T-cell (primary cell): ENCODE measurements around the gene SNAI3. TPM values are rescaled to one million over a fixed set of nuclear protein-coding genes. Genes with fewer than 3 reads are reported as not detected.

Source experiments
- ATAC-seq, 4 experiments: fragments of 200-7000 bp in 3 of 4; fragments of 150-1000 bp in 1 of 4; cut with Tn5 transposase; replicated peaks in 1 of 4; 1 replicate in 3 of 4; 2 replicates in 1 of 4; pipeline ENCODE4 v1.10.0; 2021; ENCODE audit warnings: moderate library complexity in 3 of 4, mild to moderate bottlenecking in 2 of 4, moderate number of reproducible peaks in 1 of 4
- CTCF ChIA-PET, 2 donors: fragments of 300-600 bp; sonication (Branson Sonifier 250); formaldehyde crosslinking; loops; one replicate each; lab custom pipeline; 2022; ENCODE audit warnings: antibody characterized with exemption in 2 of 2; lab: Charles Lee
- POLR2A ChIA-PET, 2 donors: fragments of 300-600 bp; sonication (Branson Sonifier 250); formaldehyde crosslinking; loops; one replicate each; lab custom pipeline; 2022; ENCODE audit warnings: antibody characterized with exemption in 2 of 2; lab: Charles Lee
- DNase-seq, 35 experiments: peaks; one replicate each; pipeline versions ENCODE4 v3.0.0 to v3.0.0-alpha.2; 2013 to 2023
- H3K27ac ChIP-seq: one replicate; pipeline ENCODE4 v1.5.1; 2013; ENCODE audit warnings: low read length
- H3K27me3 ChIP-seq, 2 experiments: replicated peaks in 1 of 2; 1 replicate in 1 of 2; 2 replicates in 1 of 2; pipeline versions ENCODE4 v1.6.1 to v1.7.0; 2013; ENCODE audit warnings: low read length in 1 of 2, mixed read lengths in 1 of 2; ENCODE audit not compliant: control insufficient read depth in 2 of 2, insufficient read depth in 2 of 2; ENCODE audit errors: extremely low read depth in 1 of 2
- H3K36me3 ChIP-seq, 2 donors: 1 replicate in 1 of 2; 2 replicates in 1 of 2; pipeline versions ENCODE4 v1.6.1 to v1.7.0; 2013; ENCODE audit warnings: low read length in 1 of 2; ENCODE audit not compliant: control insufficient read depth in 2 of 2, insufficient read depth in 1 of 2; ENCODE audit errors: extremely low read depth in 1 of 2
- H3K4me1 ChIP-seq, 2 experiments: 1 replicate in 1 of 2; 2 replicates in 1 of 2; pipeline versions ENCODE4 v1.6.1 to v1.7.0; 2013; ENCODE audit warnings: low read length in 2 of 2, mixed read lengths in 1 of 2; ENCODE audit not compliant: insufficient read depth in 2 of 2, control insufficient read depth in 1 of 2; ENCODE audit errors: extremely low read depth in 1 of 2
- H3K4me3 ChIP-seq, 2 donors: 1 replicate in 1 of 2; 2 replicates in 1 of 2; pipeline versions ENCODE4 v1.5.1 to v1.7.0; 2013; ENCODE audit warnings: mild to moderate bottlenecking in 2 of 2, low read length in 1 of 2, moderate library complexity in 1 of 2; ENCODE audit not compliant: control insufficient read depth in 1 of 2; ENCODE audit errors: extremely low read depth in 1 of 2
- H3K9me3 ChIP-seq: 2 replicates; pipeline ENCODE4 v1.7.0; 2013
- H3K27ac Mint-ChIP-seq, 2 donors: one replicate each; pipeline ENCODE4 v1.8.0; 2020 to 2021; ENCODE audit warnings: mild to moderate bottlenecking in 2 of 2, mixed read lengths in 2 of 2
- H3K27me3 Mint-ChIP-seq, 2 donors: one replicate each; pipeline ENCODE4 v1.8.0; 2021 to 2022; ENCODE audit warnings: mixed read lengths in 2 of 2
- H3K36me3 Mint-ChIP-seq: one replicate; pipeline ENCODE4 v1.8.0; 2021; ENCODE audit warnings: mixed read lengths
- H3K4me1 Mint-ChIP-seq, 3 donors: one replicate each; pipeline ENCODE4 v1.8.0; 2020 to 2022; ENCODE audit warnings: mixed read lengths in 3 of 3, mild to moderate bottlenecking in 1 of 3
- H3K4me3 Mint-ChIP-seq, 3 donors: one replicate each; pipeline ENCODE4 v1.8.0; 2020 to 2022; ENCODE audit warnings: mild to moderate bottlenecking in 3 of 3, mixed read lengths in 3 of 3, moderate library complexity in 3 of 3
- H3K9me3 Mint-ChIP-seq, 3 donors: one replicate each; pipeline ENCODE4 v1.8.0; 2020 to 2022; ENCODE audit warnings: mixed read lengths in 3 of 3
- WGBS: methylation state at CpG from one replicate; pipeline ENCODE4 v1.1.5; 2013; ENCODE audit warnings: missing lambda C conversion rate; ENCODE audit not compliant: insufficient coverage; 5-methylcytosine and 5-hydroxymethylcytosine counted together
- total RNA-seq, 35 experiments: library from RNA in 6 of 35; stranded (reverse) in 6 of 35; fragments of 120-200 nt in 1 of 35; gene quantifications; one replicate each; pipeline versions ENCODE4 v1.2.1 to v1.2.4 and lab custom pipeline; 2013 to 2026

SNAI3 gene
- total RNA-seq, 5 donors from 2014 or later (not counting 1 experiment from before 2014, with no cell fraction given) = 5.2 to 20.4 (median 17.2) TPM

- Histone ChIP-seq H3K4me3 (peak within 1 kb of the TSS; percentile 87 to 88), H3K9me3 (no peaks in the 10 kb centered on the region), H3K4me1 (peaks cover 19 to 68% of the 10 kb centered on the region in 2 experiments), H3K27me3 (no peaks in the 10 kb centered on the region), H3K36me3 (peaks cover 3 to 17% of the 10 kb centered on the region in 2 donors), H3K27ac (peak within 1 kb of the TSS; percentile 92)
- peaks cover 3% of the 10 kb centered on the region for H3K36me3 Mint-ChIP-seq
- H3K9me3 Mint-ChIP-seq = no peaks in the 10 kb centered on the region
- H3K4me3 Mint-ChIP-seq = peak within 1 kb of the TSS; percentile 90 to 99 (median 94)
- H3K4me1 Mint-ChIP-seq = peaks cover 48 to 58% (median 50%) of the 10 kb centered on the region in 3 donors
- no peaks in the 10 kb centered on the region for H3K27me3 Mint-ChIP-seq
- H3K27ac Mint-ChIP-seq = peak within 1 kb of the TSS; percentile 97
- ChIA-PET POLR2A (no interaction called here), CTCF (interaction anchor here in 1 of 2 donors (0.6 kb wide), 1 partner anchor 25 kb away, joined by 3 read pairs; no protein-coding TSS in a partner anchor)
- under 1% methylated on average over 86 of the region's 86 CpGs for WGBS
- peak; percentile 80 to 98 (median 89) for DNase-seq
- ATAC-seq = peak; percentile 61 to 75 (median 68)
These were observed 20.1 kb upstream of the SNAI3 start, which contains the start of the genes CTU2 and RNF166 for GRCh38 chr16:88706229-88706964. Gene CTU2, plus strand, starts transcription at chr16:88706503. Its CDS starts 28 bp downstream, at chr16:88706531. Gene RNF166, minus strand, starts transcription at chr16:88706408. Its CDS starts 83 bp downstream, at chr16:88706325.

GRCh38 chr16:88705801-88706228 lies 19.5 kb upstream of the SNAI3 start:
- no peaks in the 10 kb centered on the region for H3K27me3 ChIP-seq
- DNase-seq = peak in 2 of 35 experiments; percentile 33 to 35
- Mint-ChIP-seq H3K4me3 (peak overlapping the region; percentile 90 to 99 (median 94)), H3K9me3 (no peaks in the 10 kb centered on the region), H3K4me1 (peaks cover 51 to 58% (median 54%) of the 10 kb centered on the region in 3 donors), H3K27ac (peak overlapping the region; percentile 97), H3K36me3 (peaks cover 3% of the 10 kb centered on the region), H3K27me3 (no peaks in the 10 kb centered on the region)
- peak; percentile 1 to 6 (median 3) for ATAC-seq
- H3K4me1 ChIP-seq = peaks cover 19 to 73% of the 10 kb centered on the region in 2 experiments
- H3K27ac ChIP-seq = peak overlapping the region; percentile 92
- peaks cover 3 to 17% of the 10 kb centered on the region in 2 donors for H3K36me3 ChIP-seq
- WGBS = under 1% methylated on average over 57 of the region's 57 CpGs
- H3K4me3 ChIP-seq = peak overlapping the region; percentile 87 to 88
- no peaks in the 10 kb centered on the region for H3K9me3 ChIP-seq
- POLR2A ChIA-PET = no interaction called here
- CTCF ChIA-PET = interaction anchor here (0.6 to 1.8 kb wide), 2 partner anchors 25 to 86 kb away, joined by 3 to 7 read pairs; no protein-coding TSS in a partner anchor

- peaks cover 21 to 80% of the 10 kb centered on the region in 2 experiments for H3K4me1 ChIP-seq
- Mint-ChIP-seq H3K27me3 (no peaks in the 10 kb centered on the region), H3K9me3 (no peaks in the 10 kb centered on the region), H3K36me3 (peaks cover 3% of the 10 kb centered on the region), H3K27ac (peak overlapping the region; percentile 97), H3K4me1 (peaks cover 58 to 62% (median 60%) of the 10 kb centered on the region in 3 donors), H3K4me3 (peak overlapping the region; percentile 90 to 99 (median 94))
- H3K36me3 ChIP-seq = peaks cover 3 to 16% of the 10 kb centered on the region in 2 donors
- H3K27me3 ChIP-seq = no peaks in the 10 kb centered on the region
- ChIA-PET POLR2A (interaction anchor here in 1 of 2 donors (0.6 kb wide), 1 partner anchor 999 kb away, joined by 7 read pairs; no protein-coding TSS in a partner anchor), CTCF (interaction anchor here in 1 of 2 donors (0.9 to 1.8 kb wide), 2 partner anchors 85 to 134 kb away, joined by 4 to 7 read pairs; partner anchors contain the start of gene ZC3H18)
- H3K9me3 ChIP-seq = no peaks in the 10 kb centered on the region
- peak overlapping the region; percentile 92 for H3K27ac ChIP-seq
- H3K4me3 ChIP-seq = peak overlapping the region; percentile 87 to 88
- ATAC-seq (peak in 1 of 4 experiments; percentile 5), DNase-seq (peak in 30 of 35 experiments; percentile 29 to 68 (median 48))
- WGBS = 3% methylated on average over 8 of the region's 9 CpGs
These were observed 18.9 kb upstream of the SNAI3 start for GRCh38 chr16:88705076-88705684.

GRCh38 chr16:88703486-88704309 lies 17.4 kb upstream of the SNAI3 start:
- Histone ChIP-seq H3K36me3 (peaks cover 4 to 23% of the 10 kb centered on the region in 2 donors), H3K27me3 (no peaks in the 10 kb centered on the region), H3K27ac (peak overlapping the region; percentile 92), H3K4me1 (peaks cover 36 to 86% of the 10 kb centered on the region in 2 experiments), H3K9me3 (no peaks in the 10 kb centered on the region), H3K4me3 (peak overlapping the region; percentile 87 to 88)
- Mint-ChIP-seq H3K27ac (peak overlapping the region; percentile 97), H3K4me1 (peaks cover 65 to 69% (median 67%) of the 10 kb centered on the region in 3 donors), H3K4me3 (peak overlapping the region; percentile 90 to 99 (median 94)), H3K36me3 (peaks cover 8% of the 10 kb centered on the region), H3K9me3 (no peaks in the 10 kb centered on the region), H3K27me3 (no peaks in the 10 kb centered on the region)
- CTCF ChIA-PET = interaction anchor here in 1 of 2 donors (1.0 to 1.8 kb wide), 2 partner anchors 67 to 84 kb away, joined by 3 to 7 read pairs; no protein-coding TSS in a partner anchor
- peak; percentile 43 to 84 (median 68) for DNase-seq
- POLR2A ChIA-PET = interaction anchor here in 1 of 2 donors (0.7 kb wide), 1 partner anchor 20 kb away, joined by 3 read pairs; no protein-coding TSS in a partner anchor
- WGBS = under 1% methylated on average over 22 of the region's 26 CpGs
- peak; percentile 24 to 32 (median 29) for ATAC-seq

- peak in 3 of 35 experiments; percentile 16 to 33 (median 31) for DNase-seq
- H3K4me3 ChIP-seq = peak overlapping the region; percentile 87 to 88
These were observed 16.3 kb upstream of the SNAI3 start for GRCh38 chr16:88702371-88703210.

More at GRCh38 chr16:88702371-88703210, 16.3 kb upstream of the SNAI3 start:
- Histone ChIP-seq H3K4me1 (peaks cover 45 to 90% of the 10 kb centered on the region in 2 experiments), H3K27ac (peak overlapping the region; percentile 92), H3K9me3 (no peaks in the 10 kb centered on the region), H3K27me3 (no peaks in the 10 kb centered on the region), H3K36me3 (peaks cover 11 to 34% of the 10 kb centered on the region in 2 donors)
- peaks cover 71 to 75% (median 75%) of the 10 kb centered on the region in 3 donors for H3K4me1 Mint-ChIP-seq
- H3K27ac Mint-ChIP-seq = peak overlapping the region; percentile 97
- peak overlapping the region; percentile 90 to 99 (median 94) for H3K4me3 Mint-ChIP-seq
- H3K36me3 Mint-ChIP-seq = peaks cover 13% of the 10 kb centered on the region
- POLR2A ChIA-PET = interaction anchor here in 1 of 2 donors (0.9 kb wide), 1 partner anchor 15 kb away, joined by 4 read pairs; no protein-coding TSS in a partner anchor
- no peaks in the 10 kb centered on the region for H3K9me3 Mint-ChIP-seq
- no peak for ATAC-seq
- WGBS = 1% methylated on average over 26 of the region's 31 CpGs
- CTCF ChIA-PET = interaction anchor here in 1 of 2 donors (0.6 kb wide), 1 partner anchor 44 kb away, joined by 3 read pairs; no protein-coding TSS in a partner anchor
- no peaks in the 10 kb centered on the region for H3K27me3 Mint-ChIP-seq
